DMS53 treated with DMSO at 0.1 percent for 48 hours (cell line): ENCODE data around the gene FBXW7.
A peak's percentile ranks its signal among the peaks of the same experiment; 100 is the strongest.

Experiments used
- DNase-seq: peaks from one replicate; lab custom pipeline; 2025; ENCODE audit not compliant: unreplicated experiment; lab: John Stamatoyannopoulos, UW

The FBXW7 gene

DNA sequence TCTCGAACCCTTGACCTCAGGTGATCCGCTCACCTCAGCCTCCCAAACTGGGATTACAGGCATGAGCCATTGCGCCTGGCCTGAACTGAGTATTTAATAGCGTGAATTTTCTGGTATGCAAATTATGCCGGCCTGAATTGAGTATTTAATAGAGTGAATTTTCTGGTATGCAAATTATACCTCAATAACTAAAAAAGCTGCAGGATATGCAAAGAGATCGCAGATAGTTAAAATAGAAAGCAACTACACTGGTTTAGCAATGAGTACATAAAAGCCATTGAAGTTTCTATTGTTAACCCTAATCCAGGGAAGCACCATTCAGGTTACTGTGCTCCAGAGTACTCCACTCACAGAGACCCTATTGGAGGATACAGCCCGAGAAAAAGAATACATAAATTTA lies 22.8 kb downstream of the FBXW7 start:
- no peak for DNase-seq

DNA sequence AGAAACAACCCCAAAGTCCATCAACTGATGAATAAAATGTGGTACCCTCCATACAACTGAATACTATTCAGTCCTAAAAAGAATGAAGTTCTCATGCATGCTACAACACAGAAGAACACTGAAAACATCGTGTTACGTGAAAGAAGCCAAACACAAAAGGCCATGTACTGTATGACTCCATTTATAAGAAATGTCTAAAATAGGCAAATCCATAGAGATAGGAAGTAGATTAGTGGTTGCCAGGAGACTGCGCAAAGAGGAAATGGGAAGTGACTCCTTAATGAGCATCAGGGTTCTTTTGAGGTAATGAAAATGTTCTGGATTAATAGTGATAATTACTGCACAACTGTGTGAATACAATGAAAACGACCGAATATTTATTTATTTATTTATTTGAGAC lies 23.4 kb downstream of the FBXW7 start:
- no peak for DNase-seq

DNA sequence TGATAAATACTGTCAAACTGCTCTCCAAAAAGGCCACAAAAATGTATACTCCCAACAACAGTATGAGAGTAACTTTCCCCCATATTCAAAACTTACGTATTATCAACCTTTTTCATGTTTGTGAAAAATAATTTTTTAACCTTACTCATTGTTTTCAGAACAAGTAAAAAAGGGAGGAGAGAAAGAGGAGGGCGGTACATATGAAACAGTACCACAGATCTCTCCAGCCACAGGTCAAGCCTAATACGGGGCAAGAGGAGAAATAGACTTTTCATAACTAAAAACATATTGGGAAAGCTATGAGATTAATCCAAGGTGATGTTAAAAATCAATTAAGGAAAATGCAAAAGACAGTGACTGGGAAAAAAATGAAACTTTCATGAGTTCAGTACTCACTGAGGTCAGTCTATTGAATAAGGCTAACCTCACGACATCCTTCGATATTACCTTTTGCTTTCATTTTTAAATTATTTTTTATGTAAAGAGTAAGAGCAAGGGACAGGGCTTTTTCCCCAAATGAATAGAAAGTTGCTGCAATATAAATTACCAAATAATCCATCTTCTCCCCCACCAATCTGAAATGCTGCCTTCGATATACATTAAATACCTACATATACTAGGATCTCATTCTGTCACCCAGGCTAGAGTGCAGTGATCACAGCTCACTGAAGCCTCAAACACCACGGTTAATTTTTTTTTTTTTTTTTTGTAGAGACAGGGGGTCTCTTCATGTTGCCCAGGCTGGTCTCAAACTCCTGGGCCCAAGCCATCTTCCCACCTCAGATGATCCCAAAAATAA lies 25.3 kb downstream of the FBXW7 start:
- no peak for DNase-seq

DNA sequence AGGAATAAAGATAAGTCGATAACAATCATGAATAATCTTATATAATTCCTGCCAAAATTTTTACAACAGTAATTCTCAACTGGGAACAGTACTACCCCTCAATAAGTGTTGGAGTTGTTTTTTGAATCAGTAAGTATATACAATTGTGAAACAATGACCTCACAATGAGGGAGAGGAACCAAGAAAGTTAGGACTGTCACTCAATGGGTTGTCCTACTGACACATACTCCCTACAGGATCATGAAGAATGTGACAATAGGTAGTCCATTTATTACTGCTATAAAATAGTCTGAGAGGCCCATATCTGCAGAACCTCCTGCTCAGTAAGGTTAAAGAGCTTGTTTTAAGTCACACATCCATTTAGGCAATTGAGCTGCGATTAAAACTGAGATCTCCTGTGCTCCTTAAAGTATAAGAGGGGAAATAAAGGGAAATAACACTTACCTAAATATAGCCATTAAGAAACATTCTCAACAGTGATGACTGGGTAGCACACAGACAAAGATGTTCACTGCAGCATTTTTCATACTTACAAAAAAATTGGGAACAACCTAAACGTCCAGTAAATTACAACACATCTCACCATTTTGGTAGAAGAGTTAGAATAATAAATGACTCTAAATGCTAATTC lies 26.2 kb downstream of the FBXW7 start:
- DNase-seq, result no peak

DNA sequence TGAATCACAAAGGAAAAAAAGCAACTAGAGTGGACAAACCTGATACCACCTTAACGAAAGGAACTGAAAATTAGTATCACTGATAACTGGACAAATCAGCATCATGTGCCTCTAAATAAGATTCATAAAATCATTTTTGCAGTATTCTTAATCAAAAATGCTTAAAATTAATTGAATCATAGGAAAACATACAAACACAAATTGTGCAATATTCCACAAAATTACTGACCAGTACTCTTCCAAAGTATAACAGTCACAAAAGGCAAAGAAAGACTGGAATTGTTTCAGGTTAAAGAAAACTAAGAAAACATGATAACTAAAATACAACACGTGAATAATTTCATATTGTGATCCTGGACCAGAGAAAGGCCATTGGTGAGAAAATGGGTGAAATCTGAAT lies 27.1 kb downstream of the FBXW7 start:
- no peak for DNase-seq

DNA sequence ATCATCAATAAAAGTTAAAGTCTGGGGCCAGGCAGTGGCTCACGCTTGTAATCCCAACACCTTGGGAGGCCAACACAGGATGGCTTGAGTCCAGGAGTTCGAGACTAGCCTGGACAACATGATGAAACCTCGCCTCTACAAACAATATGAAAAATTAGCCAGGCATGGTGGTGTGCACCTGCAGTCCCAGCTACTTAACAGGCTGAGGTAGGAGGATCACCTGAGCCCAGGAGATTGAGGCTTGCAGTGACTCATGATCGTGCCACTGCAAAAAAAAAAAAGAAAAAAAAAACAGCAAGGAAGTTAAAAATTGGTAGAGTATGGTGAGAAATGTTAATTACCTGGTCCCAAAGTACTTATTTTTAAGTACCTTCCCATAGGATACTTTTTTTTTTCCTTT lies 27.5 kb downstream of the FBXW7 start:
- DNase-seq, result peak; percentile 32

DNA sequence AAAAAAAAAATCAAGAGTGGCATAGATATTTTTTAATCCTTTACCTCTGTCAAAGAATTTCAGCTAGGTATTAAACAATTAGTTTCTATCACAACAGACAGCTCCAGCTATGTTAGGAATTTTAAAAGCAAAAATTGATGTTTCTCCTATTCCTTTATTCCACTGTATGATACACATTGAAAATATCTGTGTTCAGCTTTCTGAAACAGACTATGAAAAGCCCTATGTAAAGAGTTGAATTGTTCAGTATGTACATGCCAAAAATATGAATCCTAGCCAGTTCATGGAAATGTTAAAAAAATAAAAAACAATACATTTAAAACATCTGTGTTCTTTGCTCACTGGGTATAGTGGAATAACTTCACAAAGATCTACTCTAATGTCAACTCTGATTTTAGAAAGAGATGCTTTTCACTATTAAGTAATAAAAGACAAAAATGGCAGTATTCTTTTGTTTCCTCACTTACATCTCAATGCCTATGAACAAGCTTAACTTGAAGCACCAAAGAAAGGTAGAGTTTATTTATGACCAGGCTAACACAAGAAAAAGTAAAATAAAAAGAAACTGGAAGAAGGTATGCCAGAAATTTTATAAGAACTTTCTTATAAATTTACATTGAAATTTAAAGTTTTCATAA lies 32.1 kb downstream of the FBXW7 start:
- DNase-seq, result no peak

DNA sequence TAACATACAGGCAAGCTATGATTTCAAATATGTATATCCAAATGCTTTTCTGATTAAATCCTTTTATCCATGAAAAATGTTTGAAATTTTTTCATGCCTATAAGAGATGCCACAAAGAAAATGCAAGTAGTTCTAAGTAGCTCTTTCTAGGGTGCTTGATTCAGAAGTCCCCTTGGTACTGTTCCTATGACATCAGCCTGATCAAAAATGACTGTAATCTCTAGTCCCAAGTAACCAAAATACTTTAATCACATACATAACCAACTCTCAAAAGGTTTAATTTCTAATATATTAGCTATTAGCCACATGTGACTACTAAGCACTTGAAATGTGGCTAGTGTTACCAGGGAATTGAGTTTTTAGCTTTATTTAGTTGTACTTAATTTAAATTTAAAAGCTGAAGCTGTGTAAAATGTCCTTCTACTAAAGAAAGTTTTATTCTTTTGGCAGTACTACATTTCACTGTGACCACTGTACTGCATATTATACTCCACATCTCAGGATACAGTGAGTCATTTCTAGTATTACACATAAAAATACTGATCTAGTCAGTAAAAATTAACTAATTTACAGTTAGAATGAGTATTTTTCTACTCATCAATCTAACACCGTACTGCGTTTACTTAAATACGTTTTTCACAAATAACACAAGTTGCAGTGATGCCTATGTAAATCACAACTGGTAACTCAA lies 33.9 kb downstream of the FBXW7 start:
- DNase-seq, result no peak

DNA sequence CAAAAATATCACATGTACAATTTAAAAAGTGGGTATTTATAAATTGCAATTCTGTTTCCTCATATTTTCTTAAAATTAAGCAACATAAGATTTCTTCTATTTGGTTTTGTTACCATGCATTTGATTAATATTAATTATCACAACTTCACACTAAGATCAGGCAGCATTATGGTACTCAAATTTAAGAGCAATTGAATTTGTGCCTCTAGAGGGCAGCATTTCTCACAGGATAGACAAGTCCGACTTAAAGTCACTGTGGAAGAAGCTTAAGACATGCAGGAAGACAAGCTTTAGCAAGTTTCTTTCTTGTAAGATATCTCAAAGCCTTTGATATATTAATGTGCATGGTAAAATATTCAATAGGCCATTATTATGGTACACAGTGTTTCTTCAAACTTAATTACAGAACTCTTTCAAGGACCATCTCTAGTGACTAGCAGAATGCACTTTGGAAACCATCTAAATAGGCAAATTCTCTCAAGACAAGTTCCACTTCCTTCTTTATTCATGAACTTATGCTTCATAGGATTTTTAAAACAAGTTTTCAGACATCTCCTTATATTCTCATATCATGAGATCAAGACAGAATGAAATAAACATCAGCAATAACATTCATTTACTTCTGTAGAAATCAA lies 35.0 kb downstream of the FBXW7 start:
- DNase-seq, result peak; percentile 64

DNA sequence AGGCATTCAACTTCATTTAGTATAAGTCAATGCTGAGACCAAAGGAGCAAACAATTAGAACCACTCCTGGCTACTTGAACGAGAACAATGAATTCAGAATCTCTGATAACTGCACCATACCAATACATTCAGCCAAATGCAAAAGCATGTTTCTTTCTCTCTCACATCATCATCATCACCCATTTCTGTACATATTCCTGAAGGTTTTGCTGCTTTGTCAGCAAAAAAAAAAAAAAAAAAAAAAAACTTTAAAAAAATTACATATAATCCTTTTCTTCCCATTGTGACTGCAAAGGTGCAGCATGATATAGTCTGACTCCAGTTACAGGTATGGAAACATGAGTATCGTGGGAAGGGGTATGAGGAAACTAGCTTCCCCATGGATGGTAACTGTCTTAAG lies 35.6 kb downstream of the FBXW7 start:
- DNase-seq, result no peak

DNA sequence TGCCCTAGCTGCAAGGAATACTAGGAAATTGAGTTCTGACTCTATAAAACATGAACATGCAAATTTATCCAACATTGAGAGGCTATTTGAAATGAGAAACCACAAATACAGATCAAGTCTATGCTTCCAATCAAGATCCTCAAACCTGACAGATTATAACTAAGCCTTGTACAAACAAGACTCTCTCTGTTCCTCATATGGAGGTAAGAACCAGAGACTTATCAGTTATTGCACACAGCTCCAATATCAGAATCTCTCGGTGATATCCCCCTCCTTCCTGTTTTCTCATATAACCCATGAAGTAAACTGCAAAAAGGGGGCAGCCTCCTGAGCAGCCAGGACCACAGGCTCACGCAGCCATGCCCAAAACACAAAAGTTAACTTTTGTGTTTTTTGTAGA lies 36.5 kb downstream of the FBXW7 start:
- no peak for DNase-seq

DNA sequence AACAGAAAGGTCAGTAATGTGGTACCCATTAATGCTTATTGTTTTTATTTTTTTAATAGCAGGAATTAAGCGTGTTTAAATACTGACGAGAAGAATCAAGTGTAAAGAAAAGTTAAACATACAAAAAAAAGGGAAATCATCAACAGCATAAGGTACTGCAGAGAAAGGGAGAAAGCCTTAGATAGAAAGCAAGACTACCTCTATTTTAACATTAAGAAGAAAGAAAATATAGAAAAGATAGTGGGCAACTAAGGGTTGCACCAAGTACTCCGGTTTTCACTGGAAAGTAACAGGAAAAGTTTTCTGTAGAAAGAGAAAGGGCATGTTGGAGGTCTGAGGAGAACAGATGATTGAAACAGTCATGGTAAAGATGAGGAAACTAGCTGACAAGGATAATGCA lies 41.9 kb downstream of the FBXW7 start:
- no peak for DNase-seq

DNA sequence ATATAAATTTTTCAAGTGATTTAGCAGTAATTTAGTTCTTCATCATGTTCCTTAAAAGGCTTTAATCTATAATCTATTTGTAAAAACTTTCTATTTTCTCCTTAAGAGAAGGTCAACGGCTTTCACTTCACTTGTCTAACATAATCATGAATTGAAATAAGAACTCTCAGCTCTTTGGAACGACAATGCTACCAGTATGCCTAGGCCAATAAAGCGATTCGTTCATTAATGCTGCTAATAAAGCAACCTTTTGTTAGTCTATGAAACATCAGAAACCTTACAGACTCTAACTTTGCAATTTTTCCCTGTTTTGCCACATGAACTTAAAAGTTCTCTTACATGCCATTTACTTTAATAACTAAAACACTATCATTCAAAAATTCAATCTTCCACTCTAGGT lies 47.6 kb downstream of the FBXW7 start:
- no peak for DNase-seq

DNA sequence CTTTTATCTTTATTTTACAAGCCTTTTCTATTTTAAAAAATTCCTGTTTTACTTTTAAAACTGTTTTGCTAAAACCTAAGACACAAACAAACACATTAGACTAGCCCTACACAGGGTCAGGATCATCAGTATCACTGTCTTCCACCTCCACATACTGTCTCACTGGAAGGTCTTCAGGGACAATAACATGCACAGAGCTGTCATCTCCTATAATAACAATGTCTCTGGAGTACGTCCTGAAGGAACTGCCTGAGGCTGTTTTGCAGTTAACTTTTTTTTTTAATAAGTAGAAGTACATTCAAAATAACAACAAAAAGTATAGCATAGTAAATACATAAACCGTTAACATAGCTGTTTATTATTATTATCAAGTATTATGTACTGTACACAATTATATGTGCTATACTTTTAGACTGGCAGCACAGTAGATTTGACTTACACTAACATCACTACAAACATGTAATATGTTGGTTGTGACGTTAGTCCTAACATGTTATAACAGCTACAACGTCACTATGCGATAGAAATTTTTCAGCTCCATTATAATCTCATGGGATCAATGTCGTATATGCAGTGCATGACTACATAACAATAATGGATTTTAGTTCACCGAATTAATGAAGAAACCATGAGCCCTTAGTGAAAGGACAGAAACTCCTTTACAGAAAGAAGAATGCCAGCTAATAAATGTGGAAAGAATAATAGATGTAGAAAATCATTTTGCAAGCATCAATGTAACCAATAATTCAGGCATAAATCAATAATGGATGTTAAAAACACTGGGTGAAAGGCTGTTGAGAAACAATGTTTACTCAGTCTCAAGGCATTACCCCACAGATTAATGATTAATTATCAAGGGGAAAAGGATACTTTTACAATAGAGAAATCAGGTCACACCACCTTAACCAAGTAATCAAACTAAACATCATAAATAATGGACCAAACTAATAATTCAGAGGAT lies 49.2 kb downstream of the FBXW7 start:
- DNase-seq, result peak; percentile 44

DNA sequence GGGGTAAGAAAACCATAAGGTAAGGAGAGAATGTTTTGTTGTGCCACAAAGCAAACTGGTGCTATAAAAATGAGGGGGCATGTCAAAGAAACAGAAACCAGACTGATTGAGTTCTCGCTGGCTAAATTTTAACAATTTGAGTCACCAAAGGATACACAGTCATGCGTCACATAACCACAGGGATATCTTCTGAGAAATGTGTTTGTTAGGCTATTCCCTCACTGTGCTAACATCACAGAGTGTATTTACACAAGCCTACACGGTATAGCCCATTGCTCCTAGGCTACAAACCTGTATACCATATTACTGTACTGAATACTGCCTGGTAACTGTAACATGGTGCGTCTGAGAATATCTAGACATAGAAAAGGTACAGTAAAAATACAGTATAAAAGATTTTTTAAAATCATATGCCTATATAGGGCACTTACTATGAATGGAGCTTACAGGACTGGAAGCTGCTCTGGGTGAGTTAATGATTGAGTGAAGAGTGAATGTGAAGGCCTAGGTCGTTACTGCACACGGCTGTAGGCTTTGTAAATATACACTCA lies 50.1 kb downstream of the FBXW7 start:
- DNase-seq, result peak; percentile 89

DNA sequence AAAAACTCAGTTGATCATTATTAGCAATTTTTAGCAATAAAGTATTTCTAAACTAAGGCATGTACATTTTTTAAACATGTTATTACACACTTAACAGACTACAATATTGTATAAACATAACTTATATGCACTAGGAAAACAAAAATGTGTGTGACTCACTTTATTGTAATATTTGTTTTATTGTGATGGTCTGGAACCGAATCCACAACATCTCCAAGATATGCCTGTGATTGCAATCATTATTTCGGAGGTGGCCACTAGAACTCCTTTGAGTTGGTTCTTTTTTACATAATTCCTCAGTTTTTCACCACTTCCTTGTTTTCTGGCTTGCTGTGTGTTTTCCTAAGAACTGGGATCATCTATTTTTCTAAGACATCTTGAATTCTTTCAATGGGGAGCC lies 53.7 kb downstream of the FBXW7 start:
- no peak for DNase-seq

DNA sequence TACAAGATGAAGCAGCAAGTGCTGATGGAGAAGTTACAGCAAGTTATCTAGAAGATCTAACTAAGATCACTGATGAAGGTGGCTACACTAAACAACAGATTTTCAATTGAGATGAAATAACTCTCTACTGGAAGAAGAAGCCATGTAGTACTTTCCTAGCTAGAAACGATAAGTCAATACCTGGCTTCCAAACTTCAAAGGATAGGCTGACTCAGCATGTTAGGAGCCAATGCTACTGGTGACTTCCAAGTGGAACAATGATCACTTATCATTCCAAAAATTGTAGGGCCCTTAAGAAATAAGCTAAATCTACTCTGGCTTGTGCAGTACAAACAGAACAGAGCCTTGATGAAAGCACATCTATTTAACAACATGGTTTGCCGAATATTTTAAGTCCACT lies 55.0 kb downstream of the FBXW7 start:
- no peak for DNase-seq

DNA sequence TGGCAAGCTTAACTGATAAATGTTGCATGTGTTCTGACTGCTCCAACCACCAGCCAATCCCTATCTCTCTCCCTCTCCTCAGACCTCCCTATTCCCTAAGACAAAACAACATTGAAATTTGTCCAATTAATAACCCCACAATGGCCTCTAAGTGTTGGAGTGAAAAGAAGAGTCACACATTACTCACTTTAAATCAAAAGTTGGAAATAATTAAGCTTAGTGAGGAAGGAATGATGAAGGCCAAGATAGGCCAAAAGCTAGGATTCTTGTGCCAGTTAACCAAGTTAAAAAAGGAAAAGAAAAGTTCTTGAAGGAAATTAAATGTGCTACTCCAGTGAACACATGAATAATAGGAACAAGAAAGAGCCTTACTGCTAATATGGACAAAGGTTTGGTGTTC lies 55.6 kb downstream of the FBXW7 start:
- no peak for DNase-seq

DNA sequence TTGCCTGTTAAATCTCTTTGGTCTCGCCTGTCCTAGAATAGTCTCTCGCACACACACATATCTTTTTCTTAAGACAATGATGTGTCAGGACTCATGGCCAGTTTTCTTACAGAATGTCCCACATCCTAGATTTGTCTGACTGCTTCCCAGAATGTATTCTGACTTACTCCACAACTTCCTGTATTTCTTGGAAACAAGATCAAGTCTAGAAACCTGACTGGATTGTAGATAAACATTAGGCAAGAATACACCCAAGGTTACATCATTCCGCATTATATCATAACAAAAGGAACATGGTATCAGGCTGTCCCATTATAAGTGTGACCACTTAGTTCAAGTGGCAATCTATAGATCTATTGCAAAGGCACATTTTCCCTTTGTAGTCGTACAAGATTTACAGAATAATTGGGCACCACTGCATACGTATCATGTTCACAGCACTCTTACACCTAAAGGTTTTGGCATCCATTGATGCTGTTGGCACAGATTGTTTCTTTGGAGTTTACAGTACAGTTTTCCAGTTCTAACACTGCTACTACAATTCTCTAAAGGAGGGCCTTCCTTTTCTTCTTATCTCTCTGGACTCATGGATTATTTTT lies 56.4 kb downstream of the FBXW7 start:
- DNase-seq, result no peak
